GM18498 (cell line): ENCODE data around the gene RERE.
"Not testable (repeated sequence)": the region's sequence is repeated elsewhere in the genome, so short reads cannot be mapped to it uniquely, and the experiment has no call there.

Experiments
- ATAC-seq: cut with Tn5 transposase; IDR thresholded peaks from one replicate; pipeline ENCODE4 v1.9.1; 2021; ENCODE audit warnings: mild to moderate bottlenecking, moderate library complexity; ENCODE audit not compliant: unreplicated experiment

Gene RERE

DNA sequence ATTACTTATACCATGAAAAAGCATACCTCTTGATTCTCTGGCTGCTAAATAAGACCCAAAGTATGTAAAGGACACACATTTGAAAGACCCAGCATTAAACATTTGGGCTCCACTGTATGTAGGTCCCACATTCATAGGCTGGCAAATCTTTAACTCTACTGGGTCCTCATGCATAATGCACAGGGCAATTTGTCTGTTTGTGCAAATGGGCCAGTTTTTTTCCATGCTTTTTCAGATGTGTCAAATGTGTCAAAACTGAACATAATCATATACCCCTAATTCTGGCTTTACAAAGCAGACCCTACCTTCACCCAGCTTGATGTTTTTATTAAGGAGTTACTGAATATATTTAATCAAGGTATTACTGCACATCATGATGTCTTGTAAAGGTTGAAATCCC is 63.7 kb downstream of the RERE start:
- no peak for ATAC-seq

DNA sequence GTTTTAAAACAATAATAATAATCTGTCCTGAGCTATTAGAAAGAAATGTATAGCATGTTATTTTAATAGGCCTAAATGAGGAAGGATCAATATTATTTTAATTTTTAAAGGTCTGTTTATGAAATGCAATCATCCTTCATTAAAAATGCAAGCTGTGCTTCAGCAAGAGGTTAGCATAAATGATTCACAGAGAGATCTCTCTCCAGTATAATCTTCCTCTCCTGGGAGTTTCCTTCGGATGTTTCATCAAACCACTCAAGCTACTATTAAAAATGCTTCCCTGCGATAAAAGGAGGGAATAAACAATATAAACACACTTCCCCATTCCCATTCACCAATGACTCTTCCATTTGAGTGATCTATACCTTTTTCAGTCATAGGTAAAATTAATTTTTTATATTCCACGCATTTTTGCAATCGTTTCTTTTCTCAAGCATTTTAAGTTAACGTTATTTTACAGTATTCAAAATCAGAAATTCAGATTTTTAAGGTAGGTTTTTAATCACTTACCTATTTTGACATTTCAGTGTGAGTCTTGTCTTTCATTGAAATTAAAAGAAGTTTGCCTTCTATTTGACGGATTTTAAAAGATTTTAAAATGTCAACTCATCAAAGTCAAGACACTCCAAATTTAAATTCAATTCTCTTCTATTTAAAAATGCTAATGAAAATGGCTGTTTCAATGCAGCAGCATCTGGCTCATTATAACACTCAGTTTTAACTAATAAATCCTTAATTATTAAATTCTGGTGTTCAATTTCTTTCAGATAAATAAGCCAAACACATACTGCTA is 64.3 kb downstream of the RERE start:
- no peak for ATAC-seq

DNA sequence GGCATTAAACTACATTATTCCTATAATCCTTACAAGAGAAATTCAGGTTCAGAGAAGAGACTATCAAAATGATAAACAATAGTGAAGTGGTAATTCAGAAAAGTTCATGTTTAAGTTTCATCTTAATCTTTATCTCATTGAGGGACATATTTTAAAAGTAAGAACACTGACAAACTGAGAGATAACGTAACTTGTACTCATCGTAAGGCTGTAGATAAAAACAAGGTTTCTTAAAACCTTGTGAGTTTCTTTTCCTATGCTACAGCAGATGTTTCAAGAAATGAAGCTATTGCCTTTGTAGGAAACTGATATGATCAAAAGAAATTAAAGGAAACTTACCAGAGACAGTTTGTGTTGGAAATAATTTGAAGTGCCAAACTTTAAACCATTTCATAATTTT is 65.0 kb downstream of the RERE start:
- ATAC-seq = no peak

DNA sequence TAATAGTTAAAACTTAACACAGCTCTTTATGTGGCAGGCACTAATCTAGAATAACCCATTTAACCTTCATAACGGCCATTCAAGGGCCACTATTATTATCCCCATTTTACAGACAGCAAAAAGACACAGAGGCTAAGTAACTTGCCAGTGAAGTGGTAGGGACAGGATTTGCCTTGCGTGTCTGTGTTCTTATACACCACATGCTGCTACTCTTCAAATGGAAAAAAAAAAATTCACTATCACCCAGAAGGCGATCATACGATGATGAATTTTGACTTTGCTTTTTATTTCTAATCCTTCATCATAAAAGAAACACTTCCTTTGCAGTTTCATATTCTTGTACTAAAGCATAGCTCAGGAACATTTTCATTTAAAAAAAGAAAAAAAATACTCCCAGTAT is 65.5 kb downstream of the RERE start:
- ATAC-seq = no peak

DNA sequence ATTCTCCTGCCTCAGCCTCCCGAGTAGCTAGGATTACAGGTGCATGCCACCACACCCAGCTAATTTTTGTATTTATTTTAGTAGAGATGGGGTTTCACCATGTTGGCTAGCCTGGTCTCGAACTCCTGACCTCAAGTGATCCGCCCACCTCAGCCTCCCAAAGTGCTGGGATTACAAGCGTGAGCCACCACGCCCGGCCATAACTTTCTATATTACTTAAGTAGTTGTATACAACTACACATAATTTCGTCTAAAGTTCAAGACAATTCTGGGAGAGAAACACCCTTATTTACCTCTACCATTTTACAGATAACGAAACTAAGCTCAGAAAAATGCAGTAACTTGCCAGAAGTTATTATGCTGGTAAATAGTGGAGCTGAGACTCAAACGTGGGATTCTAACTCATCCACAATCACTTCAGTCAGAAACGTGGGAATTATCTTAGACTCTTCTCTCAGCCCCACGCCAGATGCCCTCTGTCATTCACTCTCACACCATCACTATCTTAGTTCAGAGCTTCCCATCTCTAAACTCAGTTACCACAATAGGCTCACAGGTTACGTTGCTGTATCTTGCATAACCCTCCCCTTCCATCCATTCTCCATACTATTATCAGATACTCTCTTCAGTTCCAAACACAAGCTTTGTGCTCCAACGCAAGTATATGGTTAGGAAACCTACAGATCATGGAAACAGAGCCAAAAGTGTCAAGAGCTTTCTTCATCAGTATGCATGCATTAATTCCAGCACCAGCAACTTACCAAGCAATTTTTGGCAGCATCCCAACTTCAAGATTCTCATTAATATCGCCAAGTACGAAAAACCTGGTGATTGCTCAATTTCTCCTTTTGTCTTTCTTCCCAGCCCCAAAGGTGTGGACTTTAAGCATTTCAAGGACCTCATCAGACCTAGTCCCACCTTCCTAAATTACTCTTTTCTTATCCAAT is 69.3 kb downstream of the RERE start:
- no peak for ATAC-seq

DNA sequence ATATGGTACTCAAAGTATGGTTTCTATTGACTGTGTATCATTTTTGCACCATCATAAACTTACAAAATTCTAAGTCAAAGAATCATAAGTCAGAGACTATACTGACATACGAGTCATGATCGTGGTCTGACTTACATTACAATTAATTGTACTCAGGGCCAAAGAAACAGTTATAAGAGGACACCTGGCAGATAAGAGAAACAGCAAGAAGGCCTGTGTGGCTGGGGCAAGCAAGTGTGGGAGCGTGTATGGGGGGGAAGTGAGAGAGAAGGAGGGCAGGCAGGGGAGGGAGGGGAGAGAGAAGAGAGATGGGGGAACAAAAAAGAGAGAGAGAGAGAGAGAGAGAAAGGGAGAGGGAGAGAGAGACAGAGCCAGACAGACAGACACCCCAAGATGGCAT is 70.9 kb downstream of the RERE start:
- no peak for ATAC-seq

DNA sequence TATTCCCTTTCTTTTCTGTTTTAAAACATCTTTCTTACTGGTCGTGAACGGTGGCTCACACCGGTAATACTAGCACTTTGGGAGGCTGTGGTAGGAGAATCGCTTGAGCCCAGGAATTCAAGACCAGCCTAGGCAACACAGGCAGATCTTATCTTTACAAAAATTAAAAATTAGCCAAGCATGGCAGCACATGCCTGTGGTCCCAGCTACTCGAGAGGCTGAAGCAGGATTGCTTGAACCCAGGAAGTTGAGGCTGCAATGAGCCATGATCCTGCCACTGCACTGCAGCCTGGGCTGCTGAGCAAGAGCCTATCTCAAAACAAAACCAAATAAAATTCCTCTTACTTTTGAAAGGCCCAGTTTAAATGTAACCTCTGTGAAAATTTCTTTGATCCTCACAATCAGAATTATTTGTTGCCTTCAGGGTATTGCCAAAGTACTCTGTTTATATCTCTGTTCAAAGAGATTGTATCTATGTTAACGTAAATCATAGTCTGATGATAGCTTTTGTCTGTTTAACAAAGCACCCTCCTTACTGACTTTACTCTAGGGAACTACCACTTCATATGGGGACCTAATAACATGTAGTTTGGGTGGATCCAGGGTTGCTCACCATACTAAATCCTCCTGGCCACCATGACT is 71.6 kb downstream of the RERE start:
- ATAC-seq = no peak

DNA sequence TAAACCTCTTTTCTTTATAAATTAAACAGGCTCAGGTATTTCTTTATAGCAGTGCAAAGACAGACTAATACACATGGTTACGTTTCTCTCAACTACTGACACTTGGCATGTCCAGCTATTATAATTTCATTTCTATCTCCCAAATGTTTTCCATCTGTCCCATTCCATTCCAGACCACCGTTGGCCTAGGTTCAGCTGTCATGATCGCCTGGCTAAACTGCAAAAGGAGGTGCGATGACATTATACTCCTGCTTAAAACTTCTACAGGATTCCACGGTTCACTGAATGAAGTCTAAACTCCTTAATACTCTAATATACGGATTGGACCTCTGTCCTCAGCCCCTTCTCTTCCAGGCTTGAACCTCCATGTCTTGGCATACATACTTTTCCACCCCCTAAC is 72.1 kb downstream of the RERE start:
- ATAC-seq = no peak

DNA sequence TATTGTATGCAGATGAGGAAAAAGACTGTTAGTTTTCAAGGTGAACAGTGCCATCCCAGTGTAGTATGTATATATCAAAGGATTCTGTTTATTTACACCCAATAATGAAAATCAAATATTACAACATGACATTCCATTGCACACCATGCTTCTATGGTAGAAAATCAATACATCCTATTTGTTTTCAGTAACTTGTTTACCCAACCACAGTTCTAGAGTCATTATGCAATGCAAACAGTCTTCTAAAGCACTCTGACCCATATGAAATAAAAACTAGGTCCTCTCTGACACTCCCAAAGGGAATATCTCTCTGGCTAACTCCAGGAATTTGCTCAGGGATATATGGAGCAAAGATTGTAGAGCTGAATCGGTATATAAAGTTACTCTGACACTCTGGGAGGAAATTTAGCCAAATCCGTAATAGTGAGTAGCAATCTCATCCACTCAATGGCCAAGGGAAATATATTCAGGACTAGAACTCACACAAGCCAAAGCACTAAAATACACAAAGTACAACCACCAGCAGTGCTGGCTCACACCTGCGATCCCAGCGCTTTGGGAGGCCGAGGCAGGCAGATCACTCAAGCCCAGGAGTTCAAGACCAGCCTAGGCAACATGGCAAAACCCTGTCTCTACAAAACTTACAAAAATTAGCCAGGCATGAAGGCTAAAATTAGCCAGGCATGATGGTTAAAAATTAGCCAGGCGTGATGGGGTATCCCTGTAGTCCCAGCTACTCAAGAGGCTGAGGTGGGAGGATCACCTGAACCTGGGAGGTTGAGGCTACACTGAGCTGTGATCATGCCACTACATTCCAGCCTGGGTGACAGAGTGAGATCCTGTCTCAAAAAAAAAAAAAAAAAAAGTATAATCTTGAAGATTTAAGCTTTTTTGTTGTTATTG is 75.2 kb downstream of the RERE start:
- ATAC-seq = no peak

DNA sequence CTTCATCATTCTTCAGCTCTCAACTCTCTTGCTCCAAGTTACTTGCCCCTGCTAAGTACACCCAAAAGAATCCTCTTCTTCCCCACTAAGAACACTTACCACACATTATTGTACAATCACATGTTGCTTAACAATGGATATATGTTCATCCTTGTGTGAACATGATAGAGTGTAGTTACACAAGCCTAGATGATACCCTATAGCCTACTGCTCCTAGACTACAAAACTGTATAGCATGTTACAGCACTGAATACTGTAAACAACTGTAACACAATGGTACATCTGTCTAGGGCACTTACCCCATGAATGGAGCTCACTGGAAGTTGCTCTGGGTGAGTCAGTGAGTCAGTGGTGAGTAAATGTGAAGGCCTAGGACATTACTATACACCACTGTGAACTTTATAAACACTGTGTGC is 77.4 kb downstream of the RERE start:
- ATAC-seq = no peak

DNA sequence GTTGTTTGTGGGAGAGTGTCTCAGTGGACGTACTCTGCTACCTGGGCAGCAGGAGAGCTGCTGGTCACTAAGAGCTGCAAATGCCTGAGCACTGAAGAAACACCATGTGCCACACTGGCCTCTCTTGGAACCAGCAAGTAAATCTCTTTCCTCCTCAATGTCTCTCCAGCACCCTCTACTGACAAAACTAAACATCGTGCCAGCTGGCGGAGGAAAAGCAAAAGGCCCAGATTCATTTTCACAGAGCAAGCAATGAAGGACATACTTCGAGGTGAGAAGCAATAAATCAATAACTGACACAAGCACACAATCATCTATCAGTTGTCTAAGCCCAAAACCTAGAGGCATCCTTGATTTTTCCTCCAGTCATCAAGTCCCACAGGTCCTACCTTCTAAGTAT is 78.1 kb downstream of the RERE start:
- ATAC-seq = no peak

DNA sequence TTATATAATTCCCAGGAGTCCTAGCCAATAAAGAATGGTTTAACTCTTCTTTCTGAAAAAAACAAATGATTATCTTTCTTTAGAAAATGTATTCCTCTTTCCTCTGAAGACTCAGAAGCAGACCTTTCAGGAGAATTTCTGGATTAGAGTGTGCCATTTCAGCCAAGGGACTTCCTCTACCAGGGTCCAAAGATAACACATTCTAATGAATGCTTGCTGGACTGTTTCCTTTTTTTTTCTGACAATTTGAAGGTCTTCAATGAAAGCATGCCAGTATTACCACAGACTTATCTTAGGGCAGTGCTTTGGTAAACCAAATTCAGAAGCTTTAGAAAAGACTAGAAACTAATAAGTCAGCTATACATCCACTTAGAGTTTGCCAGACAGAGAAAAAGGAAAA is 80.5 kb downstream of the RERE start:
- ATAC-seq = no peak

DNA sequence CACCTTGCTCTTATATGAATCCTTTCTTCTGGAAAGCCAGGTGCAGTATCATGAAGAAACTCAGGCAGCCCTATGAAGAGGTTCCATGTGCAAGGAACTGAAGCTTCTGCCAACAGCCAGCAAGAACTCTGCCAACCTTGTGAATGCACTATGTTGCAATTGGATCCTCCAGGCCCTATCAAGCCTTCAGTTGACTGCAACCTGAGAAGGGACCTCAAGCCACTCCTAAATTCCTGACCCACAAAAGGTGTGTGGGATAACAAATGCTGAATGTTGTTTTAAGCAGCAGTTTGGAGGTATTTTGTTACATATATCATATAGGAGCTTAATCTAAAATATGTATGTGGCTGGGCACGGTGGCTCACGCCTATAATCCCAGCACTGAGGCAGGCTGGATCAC is 84.0 kb downstream of the RERE start:
- ATAC-seq = no peak

DNA sequence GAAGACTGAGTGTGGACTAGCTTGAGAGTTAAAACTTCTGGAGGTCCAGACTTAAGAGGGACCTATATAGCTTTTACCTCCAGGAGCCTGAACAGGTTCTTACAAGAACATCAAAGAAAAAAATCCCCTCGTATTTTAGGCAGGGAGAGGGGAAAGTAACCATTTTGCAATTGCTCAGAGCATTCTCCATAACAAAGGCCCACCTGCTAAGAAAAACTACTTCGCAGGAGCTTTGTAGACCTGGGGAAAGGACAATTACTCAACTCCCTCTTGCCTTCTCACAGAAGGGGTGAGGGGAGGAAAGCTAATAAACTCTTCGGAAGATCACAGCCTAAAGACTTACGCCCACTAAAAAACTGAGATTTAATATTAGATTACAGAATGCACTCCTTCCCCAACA is 86.3 kb downstream of the RERE start:
- no peak for ATAC-seq

DNA sequence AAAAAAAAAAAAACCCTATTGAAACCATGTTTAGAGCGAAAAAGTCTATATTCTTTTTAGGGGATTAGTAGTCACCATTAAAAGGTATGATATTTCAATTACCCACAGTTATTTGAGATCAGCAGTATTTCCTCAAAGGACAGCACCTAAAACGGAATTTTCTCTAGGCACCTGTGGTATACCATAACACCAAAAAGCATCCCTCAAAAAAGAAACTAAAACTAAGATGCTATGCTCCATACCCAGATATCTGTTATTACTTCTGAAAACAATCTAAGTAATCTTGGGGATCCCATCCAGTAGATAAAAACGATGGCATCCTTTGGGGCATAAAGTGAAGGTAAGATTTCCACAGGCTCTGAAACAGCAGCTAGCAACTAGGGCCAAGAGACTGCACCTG is 89.0 kb downstream of the RERE start:
- no peak for ATAC-seq

DNA sequence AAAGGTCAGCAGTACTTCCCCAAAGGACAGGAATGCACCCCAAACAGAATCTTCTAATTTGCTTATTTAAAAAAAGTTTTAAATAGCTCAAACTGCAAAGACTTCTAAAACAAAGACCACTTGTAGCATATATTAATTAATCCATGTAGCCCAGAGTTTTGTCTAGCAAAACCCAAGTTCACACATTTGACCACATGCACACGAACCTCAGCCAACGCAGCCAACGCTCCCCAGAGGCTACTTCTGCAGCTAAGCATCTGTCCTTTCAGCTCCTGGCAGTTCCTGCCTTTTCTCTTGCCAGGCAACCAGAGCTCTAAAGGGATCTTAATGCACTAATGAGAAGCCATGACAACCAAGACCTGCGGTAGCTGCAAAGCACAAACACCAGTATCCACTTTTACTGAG is 89.6 kb downstream of the RERE start:
- no peak for ATAC-seq

DNA sequence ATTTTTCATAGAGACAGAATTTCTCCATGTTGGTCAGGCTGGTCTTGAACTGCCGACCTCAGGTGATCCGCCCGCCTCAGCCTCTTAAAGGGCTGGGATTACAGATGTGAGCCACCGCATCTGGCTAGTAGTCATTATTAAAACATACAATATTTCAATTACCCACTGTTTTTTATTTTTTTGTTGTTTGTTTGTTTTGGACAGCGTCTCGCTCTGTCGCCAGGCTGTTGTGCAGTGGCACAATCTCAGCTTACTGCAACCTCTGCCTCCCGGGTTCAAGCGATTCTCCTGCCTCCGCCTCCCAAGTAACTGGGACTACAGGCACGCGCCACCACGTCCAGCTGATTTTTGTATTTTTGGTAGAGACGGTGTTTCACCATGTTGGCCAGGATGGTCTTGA is 90.1 kb downstream of the RERE start:
- not testable (repeated sequence) for ATAC-seq

DNA sequence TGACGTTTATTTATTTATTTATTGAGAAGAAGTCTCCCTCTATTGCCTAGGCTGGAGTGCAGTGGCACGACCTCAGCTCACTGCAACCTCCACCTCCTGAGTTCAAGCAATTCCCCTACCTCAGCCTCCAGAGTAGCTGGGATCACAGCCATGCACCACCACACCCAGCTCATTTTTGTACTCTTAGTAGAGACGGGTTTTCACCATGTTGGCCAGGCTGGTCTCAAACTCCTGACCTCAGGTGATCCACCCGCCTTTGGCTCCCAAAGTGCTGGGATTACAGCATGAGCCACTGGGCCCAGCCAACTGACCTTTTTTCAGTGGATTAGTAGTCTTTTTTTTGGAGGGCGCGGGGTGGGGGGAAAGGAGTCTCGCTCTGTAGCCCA is 90.6 kb downstream of the RERE start:
- ATAC-seq = not testable (repeated sequence)

DNA sequence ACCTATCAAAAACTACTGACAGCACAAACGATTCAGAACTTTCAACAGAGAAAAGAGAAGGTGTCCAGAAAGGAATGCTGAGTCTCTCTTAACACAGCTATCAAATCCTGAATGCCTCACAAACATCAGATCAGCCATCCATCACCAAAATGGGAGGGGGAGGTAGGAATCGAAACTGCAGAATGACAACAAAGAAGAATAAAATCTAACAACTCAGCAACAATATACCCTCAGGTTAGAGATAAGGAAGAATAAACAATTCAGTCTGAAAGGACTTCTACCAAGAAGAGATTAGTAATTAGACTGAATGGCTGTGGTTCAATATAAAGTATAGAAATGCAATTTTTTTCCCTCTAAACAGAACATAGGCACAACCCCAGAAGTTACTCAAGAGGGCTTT is 94.4 kb downstream of the RERE start:
- ATAC-seq = no peak

DNA sequence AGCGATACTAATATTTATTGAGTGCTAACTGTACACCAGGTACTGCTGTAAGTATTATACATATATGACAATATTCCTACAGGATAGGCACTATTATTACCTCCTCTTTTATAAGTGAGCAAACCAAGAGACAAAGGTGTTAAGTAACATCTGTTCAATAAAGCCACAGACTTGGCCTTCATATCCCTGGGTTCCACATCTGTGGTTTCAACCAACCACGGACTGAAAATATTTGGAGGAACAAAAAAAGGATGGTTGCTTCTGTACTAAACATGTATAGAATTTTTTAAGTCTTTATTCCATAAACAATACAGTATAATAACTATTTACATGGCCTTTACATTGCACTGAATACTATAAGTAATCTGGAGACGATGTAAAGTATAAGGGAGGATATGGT is 95.1 kb downstream of the RERE start:
- ATAC-seq = no peak
